Ramos (cell line): ENCODE results near the gene IMPA2.

ENCODE experiments used
- in situ Hi-C: fragments of 300-500 bp; cut with MboI; formaldehyde crosslinking; loops from one replicate; pipeline ENCODE4 v1.14.3; 2022; ENCODE audit warnings: low sequenced_read_pairs; ENCODE audit not compliant: unreplicated experiment

Gene IMPA2

DNA sequence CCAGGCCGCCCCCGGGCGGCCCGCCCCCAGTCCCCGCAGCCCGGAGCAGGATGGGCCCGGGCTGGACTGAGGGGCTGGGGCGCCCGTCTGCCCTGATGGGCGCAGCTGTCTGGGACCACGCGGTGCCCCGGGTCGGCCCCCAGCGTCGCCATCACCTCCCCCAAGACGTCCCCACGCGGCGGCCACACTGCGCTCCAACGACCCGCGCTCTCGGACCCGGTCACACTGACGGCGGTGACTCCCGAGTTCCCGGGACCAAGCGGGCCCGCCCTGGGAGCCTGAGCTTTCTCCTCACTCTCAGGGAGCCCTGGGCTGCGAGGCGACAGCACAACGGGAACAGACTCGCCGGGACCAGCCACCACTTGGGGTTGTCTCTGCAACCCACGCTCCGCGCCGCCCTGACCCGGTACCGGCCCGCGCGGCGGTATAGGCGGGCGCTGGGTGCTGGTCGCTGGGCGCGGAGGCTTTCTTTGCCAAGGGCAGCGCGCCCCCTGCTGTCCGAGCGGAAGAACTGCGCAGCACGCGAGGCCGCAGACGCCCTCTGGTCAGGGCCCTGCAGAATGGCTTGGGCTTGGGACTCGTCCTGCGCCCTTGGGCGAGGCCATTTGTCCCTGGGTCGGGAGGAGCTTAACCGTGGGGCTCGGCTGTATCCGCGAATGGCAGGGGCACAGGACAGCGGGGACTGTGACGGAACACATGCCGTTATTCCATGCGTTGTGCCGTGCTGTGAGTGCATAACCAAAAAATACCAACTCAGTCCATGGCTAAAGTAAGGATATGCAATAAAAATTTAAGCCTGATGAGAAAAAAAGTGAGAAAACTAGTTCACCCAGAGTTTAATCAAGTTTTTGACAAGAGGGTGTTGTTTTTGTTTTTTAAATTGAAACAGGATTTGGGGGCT lies 57.6 kb downstream of the IMPA2 start:
- in situ Hi-C loops = loop anchor here (10.0 kb wide), 1 partner anchor 304 kb away; no protein-coding TSS in a partner anchor

DNA sequence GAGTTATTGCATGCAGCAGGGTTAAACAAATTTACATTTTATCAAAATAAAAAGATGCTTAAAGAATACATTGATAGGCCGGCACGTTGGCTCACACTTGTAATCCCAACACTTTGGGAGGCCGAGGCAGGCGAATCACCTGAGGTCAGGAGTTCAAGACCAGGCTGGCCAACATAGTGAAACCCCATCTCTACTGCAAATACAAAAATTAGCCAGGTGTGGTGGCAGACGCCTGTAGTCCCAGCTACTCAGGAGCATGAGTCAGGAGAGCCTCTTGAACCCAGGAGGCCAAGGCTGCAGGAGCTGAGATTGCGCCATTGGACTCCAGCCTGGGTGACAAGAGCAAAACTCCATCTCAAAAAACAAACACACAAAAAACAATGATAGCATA lies 58.2 kb downstream of the IMPA2 start:
- in situ Hi-C loops = loop anchor here (10.0 kb wide), 1 partner anchor 305 kb away; no protein-coding TSS in a partner anchor

DNA sequence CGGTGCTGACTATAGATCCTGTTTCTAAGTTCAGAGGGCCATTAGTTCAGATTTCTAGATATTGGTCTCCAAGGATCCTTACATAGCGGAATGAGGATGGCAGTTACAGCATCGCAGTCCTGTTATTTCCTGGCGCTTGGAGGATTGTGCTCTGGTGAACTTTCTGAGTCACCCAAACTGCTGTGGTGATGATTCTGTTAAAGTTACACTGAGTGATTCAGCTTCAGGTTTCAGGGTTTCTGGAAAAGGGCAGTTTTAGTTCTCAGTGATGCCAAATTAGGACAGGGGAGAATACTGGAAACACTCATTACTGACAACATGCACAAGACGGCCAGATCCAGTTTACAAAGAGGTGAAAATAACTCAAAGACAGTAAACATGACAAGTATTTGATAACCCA lies 60.3 kb downstream of the IMPA2 start:
- in situ Hi-C loops = loop anchor here (10.0 kb wide), 1 partner anchor 387 kb away; no protein-coding TSS in a partner anchor

DNA sequence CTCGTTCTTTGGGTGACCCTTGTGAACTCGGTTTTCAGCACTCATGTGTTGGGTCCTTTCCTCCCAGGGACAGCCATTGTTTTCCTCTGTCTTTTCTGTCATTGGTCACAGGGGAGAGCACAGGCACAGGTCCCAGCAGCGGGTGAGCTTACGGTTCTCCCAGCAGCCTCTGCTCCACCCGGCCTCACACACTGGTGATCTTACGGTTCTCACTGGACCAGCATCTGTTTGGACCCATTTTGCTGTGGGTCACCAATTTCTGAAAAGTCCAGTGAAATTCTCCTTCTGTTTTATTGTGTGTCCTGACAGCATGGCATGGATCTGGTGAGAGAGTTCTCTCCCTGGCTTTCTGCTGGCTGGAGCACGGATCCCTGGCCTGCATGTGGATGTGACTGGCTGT lies 62.5 kb downstream of the IMPA2 start:
- in situ Hi-C loops = loop anchor here (10.0 kb wide), 1 partner anchor 389 kb away; no protein-coding TSS in a partner anchor

DNA sequence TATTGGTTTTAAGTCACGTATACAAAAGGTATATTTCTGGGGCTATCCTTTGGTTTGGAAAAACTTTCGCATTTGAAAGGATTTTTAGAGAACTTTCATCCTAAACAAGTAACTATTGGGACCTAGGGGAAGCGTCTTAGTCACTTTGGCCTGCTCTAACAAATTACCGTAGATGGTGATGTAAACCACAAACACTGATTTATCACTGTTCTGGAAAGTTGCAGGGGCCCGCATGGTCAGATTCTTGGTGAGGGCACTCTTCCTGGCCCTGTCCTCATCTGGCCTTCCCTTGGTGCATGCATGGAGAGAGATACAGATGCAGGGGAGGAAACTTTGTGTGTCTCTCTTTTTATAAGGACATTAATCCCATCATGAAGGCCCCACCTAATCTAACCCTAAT lies 63.3 kb downstream of the IMPA2 start:
- in situ Hi-C loops = loop anchor here (10.0 kb wide), 1 partner anchor 390 kb away; no protein-coding TSS in a partner anchor

DNA sequence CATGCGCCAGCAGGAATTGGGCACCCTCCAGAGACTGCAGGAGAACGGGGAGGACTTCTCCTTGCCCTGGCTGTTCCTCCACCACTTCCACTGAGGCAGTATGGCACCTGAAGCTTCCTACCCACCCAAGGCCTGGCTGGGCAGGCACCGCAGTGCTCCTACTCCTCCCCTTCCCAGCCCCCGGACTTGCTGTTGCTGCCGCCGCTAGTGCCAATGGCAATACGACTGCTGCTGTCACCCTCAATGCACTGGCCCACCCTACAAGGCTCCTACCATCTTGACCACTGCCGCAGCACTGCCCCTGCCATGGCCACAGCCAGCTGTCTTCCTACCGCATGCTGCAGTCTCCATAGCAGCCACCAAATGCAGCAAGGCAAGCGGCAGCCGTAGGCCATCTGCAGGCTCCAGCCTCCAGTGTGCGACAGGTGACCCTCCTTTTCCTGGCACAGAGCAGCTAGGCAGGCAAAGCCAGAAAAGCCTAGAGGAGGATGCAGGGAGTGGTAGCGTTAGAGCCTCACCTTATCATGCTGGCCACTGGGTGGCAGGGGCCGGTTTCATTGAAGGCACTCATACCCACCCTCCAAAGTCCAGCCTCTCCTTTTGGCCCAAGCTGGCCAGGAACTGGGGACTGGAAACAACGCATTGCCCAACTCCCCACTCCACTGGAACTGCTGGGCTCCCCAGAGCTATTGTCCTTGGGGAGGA lies 64.9 kb downstream of the IMPA2 start:
- in situ Hi-C loops = loop anchor here (10.0 kb wide), 1 partner anchor 391 kb away; no protein-coding TSS in a partner anchor

DNA sequence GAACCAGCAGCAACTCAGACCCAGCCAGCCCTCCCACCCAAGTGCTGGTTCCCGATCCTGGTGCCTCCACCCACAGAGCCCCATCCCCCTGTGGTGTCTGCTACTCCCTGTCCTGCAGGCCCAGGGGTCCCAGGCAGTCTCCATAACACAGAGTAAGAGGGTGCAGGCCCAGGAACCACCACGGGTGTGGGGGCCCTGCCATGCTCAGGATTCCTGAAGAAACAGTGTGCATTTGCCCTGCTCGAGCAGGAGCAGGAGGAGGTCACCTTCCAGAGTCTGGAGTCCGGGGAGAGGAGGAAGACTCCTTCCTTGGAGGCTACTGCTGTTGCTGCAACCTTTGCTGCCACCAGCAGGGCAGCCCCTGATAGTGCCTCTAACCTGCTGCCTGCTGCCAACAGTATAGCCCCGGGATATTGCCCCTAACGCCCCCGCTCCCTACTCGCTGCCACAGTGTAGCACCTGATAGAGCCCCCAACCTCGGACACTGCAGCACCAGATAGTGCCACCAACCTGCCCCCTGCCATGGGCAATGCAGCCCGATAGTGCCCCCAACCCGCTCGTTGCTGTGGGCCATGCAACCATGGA lies 65.5 kb downstream of the IMPA2 start:
- in situ Hi-C loops = loop anchor here (10.0 kb wide), 1 partner anchor 392 kb away; no protein-coding TSS in a partner anchor

DNA sequence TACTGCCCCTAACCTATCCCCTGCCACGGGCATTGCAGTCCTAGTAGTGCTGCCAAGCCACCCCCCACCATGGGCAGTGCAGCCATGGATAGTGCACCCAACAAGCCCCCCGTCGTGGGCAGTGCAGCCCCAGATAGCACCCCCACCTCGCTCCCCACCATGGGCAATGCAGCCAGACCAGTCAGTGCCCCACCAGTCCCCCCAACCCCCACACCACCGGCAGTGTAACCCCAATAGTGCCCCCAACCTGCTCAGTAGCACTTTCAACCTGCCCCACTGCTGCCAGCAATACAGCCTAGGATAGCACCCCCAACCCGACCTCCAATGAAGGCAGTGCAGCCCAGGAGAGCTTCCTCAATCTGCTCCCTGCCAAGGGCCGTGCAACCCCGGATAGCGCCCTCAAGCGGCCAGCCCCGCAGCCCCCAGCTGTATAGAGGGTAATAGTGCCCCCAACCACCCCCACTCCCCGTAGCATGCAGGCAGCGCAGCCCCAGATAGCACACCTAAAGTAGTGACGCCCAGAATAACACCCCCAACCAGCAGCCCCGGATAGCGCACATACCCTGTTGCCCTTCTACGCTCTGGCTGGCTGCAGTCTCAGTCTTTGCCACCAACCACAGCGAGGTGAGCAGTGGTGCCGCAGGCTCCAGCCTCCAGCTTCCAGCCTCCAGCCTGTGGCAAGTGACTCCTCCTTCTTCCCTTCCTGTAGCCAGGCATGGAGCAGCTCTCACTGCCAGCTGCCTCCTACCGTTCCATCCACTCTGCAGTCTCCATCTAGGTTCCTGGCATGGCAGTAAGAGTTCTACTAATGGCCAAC lies 66.9 kb downstream of the IMPA2 start:
- in situ Hi-C loops = loop anchor here (10.0 kb wide), 1 partner anchor 393 kb away; no protein-coding TSS in a partner anchor

DNA sequence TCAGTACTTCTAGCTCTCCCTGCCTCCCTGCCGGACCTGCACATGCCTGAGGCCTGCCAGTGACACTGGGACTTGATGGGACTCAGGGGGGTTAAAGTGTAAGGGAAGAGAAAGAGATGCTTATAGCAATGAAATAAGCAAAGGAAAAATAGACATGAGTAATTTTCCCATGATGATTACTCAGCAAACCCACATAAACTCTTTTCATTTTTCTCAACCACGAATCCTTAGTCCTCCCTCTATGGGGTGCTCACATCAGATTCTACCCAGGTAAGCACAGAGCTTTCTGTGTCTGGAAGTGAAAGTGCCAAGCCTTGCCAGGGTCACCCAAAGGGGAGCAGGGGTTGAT lies 67.5 kb downstream of the IMPA2 start:
- in situ Hi-C loops = loop anchor here (10.0 kb wide), 1 partner anchor 394 kb away; no protein-coding TSS in a partner anchor

DNA sequence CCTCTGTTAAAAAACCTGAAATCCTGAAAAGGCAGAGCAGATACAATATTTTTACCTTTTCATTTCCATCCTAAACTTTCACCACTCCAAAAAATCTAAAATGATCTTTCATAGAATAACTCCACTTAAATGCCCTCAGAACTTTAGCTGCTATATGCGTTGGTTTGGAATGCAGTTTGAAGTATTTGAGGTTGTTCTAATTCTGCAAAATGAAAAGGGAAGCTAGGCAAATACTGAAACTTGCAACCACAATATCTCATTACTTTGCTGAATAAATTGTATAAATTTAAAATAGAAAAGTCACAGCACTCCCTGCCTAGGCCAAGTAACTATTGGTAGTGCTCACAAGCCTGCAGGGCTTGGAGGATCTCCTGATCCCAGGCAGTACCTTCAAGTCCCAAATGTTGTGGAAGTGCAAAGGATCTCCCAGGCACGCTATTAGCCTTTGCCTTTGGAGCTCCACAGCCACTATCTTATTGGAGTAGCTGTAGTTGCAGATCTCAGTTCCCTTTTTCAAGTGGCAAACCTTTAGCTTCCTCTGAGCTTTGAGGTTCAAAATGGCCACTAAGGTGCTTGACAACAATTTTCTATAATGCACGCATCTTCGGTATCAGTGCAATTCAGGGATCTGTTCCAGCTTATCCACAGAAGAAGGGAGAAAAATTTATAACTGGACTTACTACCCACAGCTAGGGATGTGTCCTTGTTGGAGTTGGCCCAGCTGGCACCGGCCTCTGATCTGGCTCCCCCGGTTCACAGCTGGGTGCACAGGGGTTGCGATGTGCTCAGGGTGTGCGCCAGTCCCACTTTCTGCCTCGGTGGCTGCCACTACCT lies 68.9 kb downstream of the IMPA2 start:
- in situ Hi-C loops = loop anchor here (10.0 kb wide), 1 partner anchor 395 kb away; no protein-coding TSS in a partner anchor

DNA sequence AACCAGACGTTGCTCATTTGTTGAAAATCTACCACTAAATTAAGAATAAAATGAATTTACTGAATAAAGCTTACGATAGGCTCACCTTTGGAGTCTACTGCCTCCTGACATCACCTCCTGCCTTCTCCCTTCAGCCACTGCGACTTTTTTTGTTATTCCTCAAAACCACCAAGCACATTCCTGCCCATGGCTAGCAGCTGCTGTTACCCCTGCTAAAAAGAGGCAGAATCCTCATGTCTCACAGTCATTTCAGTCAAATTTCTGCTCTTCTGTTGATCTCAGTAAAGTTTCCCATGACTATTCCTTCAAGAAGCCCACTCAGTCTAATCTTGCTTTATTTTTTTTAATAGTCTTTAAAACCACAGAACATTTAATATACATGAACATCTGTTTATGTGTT lies 71.6 kb downstream of the IMPA2 start:
- in situ Hi-C loops = no loop called here

DNA sequence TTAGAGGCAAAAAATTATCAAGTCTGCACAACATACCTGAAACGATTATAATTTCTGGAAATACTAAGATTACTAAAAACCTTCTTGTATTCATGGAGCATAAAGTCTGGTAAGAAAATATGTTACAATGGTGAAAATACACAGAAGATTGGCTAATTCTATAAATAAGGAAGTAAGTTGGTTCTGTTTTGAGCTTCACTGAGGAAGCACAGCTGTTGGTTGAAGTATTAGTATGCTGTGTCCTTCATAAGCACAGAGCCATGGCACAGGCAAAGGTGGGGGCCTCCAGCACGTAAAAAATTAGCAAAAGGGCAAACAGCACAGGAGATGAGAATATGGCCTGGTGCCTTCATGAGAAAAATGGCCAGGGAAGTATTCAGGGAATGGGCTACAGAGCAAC lies 72.0 kb downstream of the IMPA2 start:
- in situ Hi-C loops = no loop called here

DNA sequence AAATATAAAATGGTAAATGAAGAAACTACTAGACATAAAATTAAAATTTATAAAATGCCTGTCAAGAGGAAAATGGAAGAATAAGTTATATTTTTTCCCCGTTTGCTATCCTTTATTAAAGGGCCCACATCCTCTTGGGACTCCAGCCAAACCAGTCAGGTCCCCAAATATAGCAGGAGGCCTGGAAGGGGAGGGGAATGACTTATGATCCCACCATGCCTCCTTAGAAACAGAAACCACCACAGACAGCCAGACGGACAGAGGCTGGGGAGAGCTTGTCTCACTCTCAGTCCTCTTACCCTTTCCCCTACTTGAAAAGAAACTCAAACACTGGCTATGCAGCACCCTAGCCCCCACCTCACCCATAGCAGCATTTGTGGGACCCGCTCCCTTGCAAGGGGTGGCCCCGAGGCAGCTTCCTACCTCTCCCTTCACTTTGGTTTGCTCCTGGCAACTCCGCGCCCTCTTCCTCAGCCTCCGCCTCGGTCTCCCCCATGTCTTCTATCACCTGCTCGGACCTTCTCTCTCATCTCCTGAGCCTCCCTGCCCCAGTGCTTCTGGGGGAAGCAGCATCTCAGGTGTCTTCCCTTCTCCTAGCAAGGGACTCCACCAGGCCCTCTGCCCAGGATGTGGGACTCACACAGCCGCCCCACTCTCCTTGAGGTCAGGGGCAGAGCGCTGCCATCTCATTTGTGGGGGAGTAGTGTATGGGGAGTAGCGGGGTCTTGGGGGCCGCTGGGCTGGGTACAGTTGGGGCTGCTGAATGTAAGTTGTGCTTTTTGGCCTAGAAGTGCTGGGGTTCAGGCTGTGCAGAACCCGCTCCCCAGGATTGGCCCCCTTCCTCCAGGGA lies 75.0 kb downstream of the IMPA2 start:
- in situ Hi-C loops = no loop called here

DNA sequence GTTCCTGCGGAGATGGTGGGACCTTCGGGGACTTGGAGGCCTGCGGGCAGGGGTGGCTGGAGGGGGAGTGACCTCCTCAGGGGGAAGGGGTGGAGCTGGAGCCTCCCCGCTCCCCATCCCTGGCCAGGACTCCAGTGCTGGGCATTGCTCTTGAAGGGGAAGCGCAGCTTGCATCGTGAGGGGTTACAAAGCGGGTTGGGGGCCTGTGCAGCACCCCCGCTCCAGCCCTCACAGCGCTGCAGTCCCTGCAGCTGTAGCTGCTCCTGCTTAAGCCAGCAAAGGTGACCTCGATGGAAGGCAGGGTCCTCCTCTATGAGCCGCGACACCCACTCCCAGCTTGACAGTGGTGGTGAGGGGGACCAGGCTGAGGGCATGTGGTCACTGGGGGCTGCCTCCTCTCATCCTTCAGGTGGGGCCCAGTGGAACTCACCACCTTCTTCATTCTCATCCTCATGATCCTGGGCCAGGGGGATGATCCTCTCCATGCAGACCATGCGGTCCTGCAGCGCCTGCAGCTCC lies 75.6 kb downstream of the IMPA2 start:
- in situ Hi-C loops = no loop called here

DNA sequence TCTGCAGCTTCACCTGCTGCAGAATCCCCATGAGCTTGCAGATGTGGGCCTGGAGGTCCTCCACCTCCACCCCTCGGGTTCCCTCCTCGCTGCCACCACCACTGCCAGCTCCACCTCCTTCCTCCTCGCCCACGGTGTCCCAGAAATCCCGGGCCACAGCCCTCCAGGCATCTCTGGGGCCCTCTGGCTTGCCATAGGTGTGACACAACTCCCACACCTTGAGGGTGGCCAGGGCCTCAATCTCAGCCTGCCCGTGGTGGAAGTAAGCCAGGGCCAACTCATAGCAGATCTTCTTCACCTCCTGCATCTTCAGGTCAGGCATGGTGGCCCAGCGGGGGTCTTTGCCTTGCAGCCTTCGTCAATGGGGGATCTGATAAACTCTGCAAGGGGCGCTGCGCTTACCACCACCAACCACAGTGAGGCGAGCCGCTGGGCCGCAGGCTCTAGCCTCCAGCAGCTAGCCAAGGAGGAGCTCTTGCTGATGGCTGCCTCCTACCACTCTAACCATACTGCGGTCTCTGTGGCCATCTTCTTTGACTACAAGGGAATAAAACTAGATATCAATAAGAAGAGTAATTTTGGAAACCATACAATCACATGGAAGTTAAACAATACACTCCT lies 76.2 kb downstream of the IMPA2 start:
- in situ Hi-C loops = no loop called here

DNA sequence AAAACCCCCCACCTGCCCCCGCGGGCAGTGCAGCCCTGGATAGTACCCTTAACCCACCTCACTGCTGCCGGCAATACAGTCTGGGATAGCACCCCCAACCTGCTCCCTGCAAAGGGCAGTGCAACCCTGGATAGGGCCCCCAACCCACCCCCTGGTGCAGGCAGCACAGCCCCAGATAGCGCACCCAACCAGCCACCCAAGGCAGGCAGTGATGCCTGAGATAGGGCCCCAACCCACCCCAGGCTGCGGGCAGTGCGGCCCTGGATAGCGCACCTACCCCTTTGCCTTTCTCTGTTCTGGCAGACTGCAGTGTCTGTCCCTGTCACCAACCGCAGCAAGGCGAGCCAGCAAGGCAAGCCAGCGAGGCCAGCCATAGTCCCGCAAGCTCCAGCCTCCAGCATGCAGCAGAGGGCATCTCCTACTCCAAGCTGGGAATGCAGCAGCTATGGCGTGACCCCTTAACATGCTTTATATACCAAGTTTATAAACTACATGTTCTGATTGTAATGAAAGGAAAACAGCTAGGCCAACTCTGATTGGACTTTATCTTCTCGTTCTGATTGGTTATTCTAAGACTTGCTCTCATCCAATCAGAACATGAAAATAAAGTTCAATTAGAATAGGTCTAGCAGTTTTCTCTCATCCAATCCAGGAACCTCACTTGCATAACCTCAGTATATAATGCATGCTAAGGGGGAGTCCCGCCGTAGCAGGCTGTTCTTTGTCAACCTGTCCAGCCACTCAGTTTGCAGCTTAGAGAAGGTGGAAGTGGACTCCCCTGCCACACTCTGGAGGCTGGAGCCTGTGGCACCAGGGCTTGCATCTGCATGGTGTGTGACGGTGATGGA lies 78.3 kb downstream of the IMPA2 start:
- in situ Hi-C loops = no loop called here
